ENCODE data around the gene ZNF652.

ZNF652 gene

DNA sequence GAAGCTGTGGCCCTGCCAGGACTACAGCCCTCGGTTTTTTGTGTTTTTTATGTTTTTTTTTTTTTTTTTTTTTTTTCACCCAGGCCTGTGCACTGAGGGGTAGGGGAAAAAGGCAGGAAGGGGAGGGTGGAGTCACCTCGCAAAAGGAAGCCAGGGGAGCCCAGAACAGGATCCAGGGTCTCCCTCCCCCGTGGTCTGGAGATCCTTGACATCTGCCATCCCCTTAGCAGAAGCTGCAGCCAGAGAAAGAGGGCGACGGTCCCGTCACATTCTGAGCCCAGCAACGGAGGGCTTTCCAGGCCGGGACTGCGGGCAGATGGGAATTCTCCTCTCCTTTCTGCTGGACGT is 102.4 kb downstream of the ZNF652 start:
- DNase-seq, result no peak

DNA sequence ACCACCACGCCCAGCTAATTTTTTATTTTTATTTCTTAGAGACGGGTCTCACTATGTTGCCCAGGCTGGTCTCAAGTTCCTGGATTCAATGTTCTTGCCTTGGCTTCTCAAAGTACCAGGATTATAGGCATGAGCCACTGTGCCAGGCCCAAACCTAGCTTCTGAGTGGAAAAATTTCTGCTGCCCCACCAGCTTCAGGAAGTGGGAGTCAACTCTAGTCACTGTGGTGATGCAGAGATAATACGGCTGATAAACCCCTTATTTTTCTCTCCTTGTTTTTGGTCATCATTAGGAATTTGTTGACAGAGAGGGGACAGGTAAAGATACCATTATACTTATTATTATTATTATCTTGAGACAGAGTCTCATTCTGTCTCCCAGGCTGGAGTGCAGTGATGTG is 103.7 kb downstream of the ZNF652 start:
- no peak for DNase-seq

DNA sequence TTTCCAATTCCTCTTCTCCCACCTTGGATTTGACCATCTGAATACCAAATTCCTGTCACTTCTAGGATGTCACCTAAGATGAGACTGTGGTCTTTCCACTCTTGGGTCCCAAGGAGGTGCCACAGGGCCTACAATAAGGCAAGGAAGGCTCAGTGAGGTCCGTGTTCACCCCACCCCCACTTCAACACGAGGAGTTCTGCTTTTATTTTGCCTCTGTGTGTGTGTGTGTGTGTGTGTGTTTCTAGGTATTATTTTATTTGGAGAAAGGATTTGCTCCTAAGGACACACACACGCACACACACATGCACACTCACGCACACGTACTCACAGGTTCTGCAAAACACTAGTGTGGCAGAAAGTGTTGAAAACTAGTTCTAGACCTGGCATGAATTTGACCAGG is 106.9 kb downstream of the ZNF652 start:
- DNase-seq, result no peak

DNA sequence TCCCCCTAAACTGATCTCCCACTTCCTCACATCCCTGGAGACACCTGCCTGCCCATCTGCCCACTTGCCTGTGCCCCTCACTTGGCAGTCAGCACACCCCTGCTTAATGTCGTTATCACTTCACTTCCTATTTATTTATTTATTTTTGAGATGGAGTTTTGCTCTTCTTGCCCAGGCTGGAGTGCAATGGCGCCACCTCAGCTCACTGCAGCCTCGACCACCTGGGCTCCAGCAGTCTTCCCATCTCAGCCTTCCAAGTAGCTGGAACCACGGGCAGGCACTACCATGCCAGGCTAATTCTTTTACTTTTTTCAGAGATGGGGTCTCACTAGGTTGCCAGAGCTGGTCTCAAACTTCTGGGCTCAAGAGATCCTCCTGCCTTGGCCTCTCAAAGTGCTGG is 108.0 kb downstream of the ZNF652 start:
- DNase-seq, result no peak

DNA sequence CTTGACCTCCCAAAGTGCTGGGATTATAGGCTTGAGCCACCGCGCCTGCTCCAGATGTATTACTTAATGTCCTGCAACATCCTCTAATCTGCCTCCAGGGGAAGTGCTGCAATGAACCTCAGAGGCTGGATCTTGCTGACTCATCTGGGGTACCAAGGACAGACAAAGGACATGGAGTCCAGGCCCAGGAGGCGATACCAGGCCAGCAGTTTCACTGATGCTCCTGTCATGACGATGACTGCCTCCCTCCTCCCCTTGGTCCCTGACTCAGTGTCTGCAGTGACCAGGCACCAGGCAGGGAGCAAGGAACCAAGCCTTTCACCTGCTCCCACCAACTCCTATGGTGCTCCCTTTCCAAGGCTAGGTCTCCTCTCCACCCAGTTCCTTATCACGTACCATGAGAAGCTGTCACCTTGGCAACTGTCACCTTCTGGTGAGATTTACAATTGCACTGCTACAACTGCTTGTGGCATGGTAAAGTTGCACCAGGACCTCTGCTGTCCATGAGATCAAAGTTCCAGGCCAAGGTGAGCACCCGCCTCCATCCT is 109.8 kb downstream of the ZNF652 start:
- DNase-seq, result no peak

DNA sequence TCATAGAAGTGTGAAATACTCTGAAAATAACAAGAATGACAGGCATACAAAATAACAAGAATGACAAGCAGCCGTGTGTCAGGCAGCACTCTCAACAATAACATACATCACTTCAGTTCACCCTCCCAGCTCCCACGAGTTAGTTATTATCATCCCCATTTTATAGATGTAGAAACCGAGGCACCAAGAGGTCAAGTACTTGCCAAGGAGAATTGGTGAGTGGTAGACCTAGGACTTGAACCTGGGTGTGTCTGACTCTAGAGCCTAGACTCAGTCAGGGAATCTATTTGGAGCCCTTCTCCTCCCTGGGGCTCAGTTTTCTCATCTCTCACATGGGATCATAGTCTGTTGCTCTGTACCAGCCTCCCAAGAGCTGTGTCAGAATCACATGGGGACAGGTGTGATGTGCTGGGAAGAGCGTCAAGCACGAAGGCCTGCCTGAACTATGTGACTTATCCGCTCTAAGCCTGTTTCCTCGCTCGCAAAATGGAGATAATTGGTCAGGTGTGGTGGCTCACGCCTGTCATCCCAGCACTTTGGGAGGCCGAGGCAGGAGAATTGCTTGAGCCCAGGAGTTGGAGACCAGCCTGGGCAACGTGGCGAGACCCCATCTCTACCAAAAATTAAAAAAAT is 112.0 kb downstream of the ZNF652 start:
- no peak for DNase-seq

DNA sequence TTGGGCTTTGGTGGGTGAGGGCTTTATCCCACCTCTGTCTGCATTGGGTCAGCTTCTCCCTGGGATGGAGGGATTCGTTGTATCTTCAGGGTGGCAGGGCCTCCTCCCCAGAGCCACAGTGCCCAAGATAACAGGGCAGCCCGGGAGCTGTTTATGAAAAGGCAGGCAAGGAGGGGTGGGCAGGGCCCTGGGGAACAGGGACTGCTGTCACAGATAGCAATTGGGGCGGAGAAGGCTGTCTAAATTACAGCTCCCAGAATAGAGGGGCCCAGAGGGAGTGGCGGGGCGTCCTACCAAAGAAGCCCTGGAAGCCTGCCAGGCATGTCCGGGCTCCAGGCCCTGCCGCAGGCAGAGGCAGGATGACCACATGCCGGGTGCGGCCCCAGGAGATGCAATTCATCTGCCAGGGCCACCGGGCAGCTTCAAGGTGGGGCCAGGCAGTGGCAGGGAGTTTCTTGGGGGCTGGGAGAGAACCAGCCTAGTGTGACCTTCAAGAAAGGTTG is 112.7 kb downstream of the ZNF652 start:
- no peak for DNase-seq

DNA sequence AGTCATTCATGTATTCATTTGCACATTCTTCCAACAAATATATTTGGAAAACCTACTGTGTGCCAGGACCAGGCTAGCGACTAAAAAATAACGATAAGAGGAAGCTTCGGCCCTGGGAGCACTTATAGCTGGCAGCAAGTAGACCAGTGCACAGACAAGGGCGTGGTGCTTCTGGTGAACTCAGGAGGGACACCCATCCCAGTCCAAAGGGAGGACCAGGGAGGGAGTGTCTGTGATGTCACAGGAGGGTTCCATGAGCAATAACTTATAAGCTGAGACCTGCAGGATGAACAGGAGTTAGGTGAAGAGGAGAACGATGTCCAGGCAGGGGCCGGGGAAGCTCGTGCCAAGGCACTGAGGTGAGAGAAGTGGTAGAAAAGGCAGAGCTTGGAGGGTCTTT is 114.1 kb downstream of the ZNF652 start:
- no peak for DNase-seq

DNA sequence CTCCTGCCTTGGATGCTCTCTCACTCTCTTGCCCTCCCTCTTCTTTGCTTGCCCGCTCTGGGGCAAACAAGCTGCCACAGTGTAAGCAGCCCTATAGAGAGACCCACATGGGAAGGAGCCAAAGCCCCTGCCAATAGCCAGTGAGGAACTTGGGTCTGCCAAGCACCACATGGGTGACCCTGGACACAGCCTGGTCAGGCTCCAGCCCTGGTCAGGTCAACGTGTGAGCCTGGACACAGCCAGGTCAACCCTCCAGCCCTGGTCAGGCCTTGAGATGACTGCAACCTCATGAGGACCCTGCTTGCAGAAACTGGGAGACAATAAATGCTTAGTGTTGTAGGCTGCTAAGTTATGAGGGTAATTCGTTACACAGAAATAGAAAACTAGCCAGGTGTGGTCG is 117.2 kb downstream of the ZNF652 start:
- DNase-seq, result no peak
